KOPT-K1 (cell line): ENCODE data around the gene ARID1A.

Experiments used
- H3K27ac ChIP-seq: fragments of 200-600 bp; sonication (generic); 2 replicates; pipeline ENCODE4 v1.5.1; 2016; ENCODE audit warnings: antibody characterized with exemption, mild to moderate bottlenecking, low read depth, low read length; ENCODE audit not compliant: poor library complexity, severe bottlenecking
- H3K36me3 ChIP-seq: fragments of 200-600 bp; sonication (generic); 2 replicates; pipeline ENCODE4 v1.5.1; 2017; ENCODE audit warnings: antibody characterized with exemption, mild to moderate bottlenecking, low read length, moderate library complexity; ENCODE audit not compliant: insufficient read depth
- H3K9me3 ChIP-seq: fragments of 200-600 bp; sonication (generic); 2 replicates; pipeline ENCODE4 v1.5.1; 2017; ENCODE audit warnings: antibody characterized with exemption, low read length, mild to moderate bottlenecking; ENCODE audit not compliant: insufficient read depth, poor library complexity, severe bottlenecking

Gene ARID1A

GRCh38 chr1:26731233-26731902, 35.6 kb downstream of the ARID1A start:
- Histone ChIP-seq H3K9me3 (no peaks in the 10 kb centered on the region), H3K36me3 (peaks cover 88% of the 10 kb centered on the region), H3K27ac (no peak overlapping the region)

GRCh38 chr1:26733392-26733791, 37.6 kb downstream of the ARID1A start:
- no peaks in the 10 kb centered on the region for H3K9me3 ChIP-seq
- no peak overlapping the region for H3K27ac ChIP-seq
- H3K36me3 ChIP-seq = peaks cover 98% of the 10 kb centered on the region

- Histone ChIP-seq H3K36me3 (peaks cover 98% of the 10 kb centered on the region), H3K27ac (no peak overlapping the region), H3K9me3 (no peaks in the 10 kb centered on the region)
Measured at GRCh38 chr1:26733982-26734381, 38.2 kb downstream of the ARID1A start.

- H3K27ac ChIP-seq = no peak overlapping the region
- no peaks in the 10 kb centered on the region for H3K9me3 ChIP-seq
- peaks cover 98% of the 10 kb centered on the region for H3K36me3 ChIP-seq
Measured at GRCh38 chr1:26734501-26735058, 38.8 kb downstream of the ARID1A start.

DNA sequence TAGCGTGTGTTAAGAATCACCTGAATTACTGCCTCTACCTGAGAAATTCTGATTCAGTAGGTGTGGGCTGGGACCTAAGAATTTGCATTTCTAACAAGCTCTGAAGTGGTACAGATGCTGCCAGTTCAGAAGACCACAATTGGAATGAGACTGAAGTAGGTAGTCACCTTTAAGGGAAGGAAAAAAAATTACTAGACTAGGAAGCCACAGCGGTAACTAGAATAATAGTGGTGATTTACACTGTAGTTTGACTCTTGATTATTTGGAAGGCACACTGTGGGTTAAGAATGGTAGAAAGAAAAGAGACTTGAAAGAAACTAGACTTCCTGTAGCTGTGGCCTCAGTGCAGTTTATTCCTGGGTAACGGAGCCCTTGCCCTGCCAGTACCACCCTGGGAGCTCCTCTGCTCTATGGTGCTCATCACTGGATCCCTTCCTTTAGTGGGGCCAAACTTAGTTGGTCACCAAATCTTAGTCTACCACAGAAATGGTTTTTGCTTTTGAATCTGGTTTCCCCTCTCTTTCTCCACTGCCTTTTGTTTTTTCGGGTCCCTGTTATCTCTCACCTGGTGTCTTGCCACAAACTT, 43.6 kb downstream of the ARID1A start:
- Histone ChIP-seq H3K9me3 (no peaks in the 10 kb centered on the region), H3K27ac (peak overlapping the region; percentile 26), H3K36me3 (peaks cover 94% of the 10 kb centered on the region)

DNA sequence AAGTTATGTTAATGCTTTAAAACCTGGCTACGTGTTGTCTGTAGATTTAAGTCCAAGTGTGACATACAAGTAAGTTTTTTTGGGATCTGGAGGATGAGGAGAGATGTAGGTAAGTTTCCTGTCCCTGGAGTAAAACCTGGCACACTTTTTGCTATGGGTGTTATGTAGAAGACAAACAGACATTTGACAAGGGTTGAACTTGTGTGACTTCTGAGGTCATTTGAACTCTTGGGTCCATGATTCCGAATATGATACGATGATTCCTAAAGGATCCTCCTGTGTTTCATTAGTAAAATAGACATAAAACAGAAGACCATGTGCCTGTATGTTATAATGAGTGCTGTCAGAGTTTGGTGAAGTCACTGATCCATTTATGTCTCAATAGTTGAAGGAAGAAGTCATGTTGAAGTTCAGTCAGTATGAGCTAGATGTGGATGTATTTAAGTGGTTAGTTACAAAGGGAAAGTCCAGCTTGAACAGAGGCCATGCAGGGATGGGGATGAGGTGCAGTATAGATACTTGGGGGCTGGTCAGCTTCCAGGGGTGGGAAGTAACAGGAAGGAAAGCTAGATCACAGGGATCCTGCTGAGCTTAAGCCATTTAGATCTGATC, 44.3 kb downstream of the ARID1A start:
- Histone ChIP-seq H3K36me3 (peaks cover 94% of the 10 kb centered on the region), H3K27ac (peak overlapping the region; percentile 26), H3K9me3 (no peaks in the 10 kb centered on the region)

DNA sequence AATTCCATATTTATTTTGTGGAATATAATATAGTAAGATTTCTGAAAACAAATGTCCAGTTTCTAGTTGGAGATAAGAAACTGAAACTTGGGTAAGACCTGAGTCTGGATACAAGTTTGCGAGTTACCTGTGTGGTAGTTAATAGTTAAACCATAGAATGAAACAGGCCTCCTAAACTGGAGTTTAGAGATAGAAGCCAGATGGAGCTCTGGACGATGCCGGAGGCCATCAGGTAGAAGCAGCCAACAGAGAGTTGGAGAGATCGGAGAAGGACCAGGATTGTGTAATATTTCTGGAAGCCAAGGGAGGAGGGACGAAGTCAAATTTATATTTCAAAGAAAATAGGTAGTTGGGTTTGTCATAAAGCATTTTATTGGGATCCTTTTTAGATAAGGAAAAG, 45.1 kb downstream of the ARID1A start:
- no peaks in the 10 kb centered on the region for H3K9me3 ChIP-seq
- no peak overlapping the region for H3K27ac ChIP-seq
- peaks cover 94% of the 10 kb centered on the region for H3K36me3 ChIP-seq

DNA sequence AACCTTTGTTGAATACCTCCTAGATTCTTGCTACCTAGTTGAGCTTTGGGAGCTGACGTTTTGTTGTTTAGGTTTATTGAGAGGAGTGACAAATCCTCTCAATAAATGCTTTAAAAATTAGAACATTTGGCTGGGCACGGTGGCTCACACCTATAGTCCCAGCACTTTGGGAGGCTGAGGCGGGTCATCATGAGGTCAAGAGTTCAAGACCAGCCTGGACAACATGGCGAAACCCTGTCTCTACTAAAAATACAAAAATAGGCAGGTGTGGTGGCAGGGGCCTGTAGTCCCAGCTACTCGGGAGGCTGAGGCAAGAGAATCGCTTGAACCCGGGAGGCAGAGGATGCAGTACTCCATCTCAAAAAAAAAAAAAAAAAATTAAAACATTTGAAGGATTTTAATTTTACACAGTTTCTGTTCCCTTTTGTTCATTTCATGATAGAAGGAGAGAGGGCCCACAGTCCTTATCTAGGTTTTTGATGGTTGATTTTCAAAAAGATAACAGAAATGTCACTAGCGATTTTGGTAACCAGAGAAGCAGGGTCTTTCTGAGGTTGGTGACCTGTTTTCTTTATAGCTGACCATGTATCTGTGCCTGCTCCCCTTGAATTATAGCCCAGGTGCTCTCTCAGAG, 47.7 kb downstream of the ARID1A start:
- H3K9me3 ChIP-seq = no peaks in the 10 kb centered on the region
- H3K36me3 ChIP-seq = peaks cover 95% of the 10 kb centered on the region
- peak overlapping the region; percentile 70 for H3K27ac ChIP-seq

DNA sequence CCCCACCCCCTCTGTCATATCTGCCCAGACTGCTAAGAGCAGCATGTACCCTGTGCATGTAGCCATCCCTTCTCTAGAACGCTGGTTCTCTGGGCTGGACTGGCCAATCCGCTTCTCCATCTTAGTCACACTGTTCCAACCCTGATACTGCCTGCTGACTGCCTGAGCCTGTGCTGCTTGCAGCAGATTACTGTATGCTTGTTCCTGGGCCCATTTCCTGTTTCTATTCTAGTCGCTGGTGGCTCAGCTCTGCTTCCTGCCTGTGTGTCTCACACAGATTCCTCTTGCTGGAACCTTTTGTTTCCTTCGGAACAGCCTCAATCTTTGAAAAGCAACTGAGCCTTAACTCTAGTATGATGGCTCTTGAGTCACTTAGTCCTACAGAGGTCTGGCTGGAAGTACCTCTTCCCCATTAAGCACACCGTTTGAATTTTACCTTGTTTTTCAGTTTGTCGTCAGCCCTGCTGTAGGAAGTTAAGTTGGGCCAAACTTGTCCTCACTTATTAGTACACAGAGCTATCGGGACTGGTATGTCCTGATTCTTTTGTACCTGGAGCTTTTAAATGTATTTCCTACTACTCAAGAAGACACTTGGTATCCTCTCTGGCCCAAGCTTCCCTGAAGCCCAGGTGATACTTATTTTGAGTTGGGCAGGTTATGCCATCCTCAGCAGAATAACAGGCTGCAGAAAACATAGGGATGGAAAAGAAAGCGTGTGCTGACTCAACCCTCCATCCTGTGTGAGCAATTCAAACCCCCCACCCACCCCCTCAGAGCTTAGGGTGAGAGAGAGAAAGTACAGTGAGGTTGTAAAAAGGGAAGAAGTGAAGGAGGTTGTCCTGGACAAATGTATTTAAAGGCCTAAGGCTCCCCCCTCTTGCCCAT, 48.5 kb downstream of the ARID1A start:
- Histone ChIP-seq H3K27ac (peak overlapping the region; percentile 70), H3K9me3 (no peaks in the 10 kb centered on the region), H3K36me3 (peaks cover 93% of the 10 kb centered on the region)

- peaks cover 93% of the 10 kb centered on the region for H3K36me3 ChIP-seq
- peak overlapping the region; percentile 70 for H3K27ac ChIP-seq
- no peaks in the 10 kb centered on the region for H3K9me3 ChIP-seq
Measured at GRCh38 chr1:26745191-26745590, 49.4 kb downstream of the ARID1A start.

GRCh38 chr1:26747048-26747447, 51.2 kb downstream of the ARID1A start:
- no peak overlapping the region for H3K27ac ChIP-seq
- peaks cover 93% of the 10 kb centered on the region for H3K36me3 ChIP-seq
- no peaks in the 10 kb centered on the region for H3K9me3 ChIP-seq

GRCh38 chr1:26748351-26748750, 52.5 kb downstream of the ARID1A start:
- Histone ChIP-seq H3K9me3 (no peaks in the 10 kb centered on the region), H3K36me3 (peaks cover 93% of the 10 kb centered on the region), H3K27ac (no peak overlapping the region)

GRCh38 chr1:26749458-26749857, 53.6 kb downstream of the ARID1A start:
- peaks cover 97% of the 10 kb centered on the region for H3K36me3 ChIP-seq
- H3K9me3 ChIP-seq = no peaks in the 10 kb centered on the region
- H3K27ac ChIP-seq = no peak overlapping the region

DNA sequence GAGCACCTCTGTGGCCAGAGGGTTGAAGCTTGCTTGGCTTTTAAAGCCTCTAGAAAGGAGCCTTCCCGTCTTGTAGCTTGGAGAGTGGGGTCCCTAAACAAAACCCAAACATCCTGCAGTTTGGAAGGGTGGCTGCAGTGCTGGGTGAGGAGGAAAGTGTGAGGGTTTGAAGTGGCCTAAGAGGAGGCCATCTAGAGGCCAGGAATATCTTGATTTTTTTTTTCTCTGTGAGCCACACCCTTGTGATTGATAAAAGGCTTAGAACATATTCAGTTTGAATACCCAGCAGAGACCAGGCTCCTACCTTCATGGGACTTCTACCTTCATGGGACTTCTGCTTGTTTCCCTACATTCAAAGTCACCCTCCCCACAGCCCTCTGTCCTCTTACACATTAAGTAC, 54.6 kb downstream of the ARID1A start:
- no peaks in the 10 kb centered on the region for H3K9me3 ChIP-seq
- H3K36me3 ChIP-seq = peaks cover 97% of the 10 kb centered on the region
- H3K27ac ChIP-seq = no peak overlapping the region
